Sigmoid colon (tissue), 4 donors: ENCODE results near the gene HLA-DQA1.

Source experiments
- CTCF ChIP-seq, 4 experiments: fragments of 450-650 bp in 3 of 4; fragments of 200-600 bp in 1 of 4; IDR thresholded peaks; one replicate each; pipeline ENCODE4 v1.5.1; 2016 to 2019; ENCODE audit warnings: antibody characterized with exemption in 4 of 4, mild to moderate bottlenecking in 3 of 4, moderate library complexity in 2 of 4
- EP300 ChIP-seq, 4 donors: sonication (generic); formaldehyde crosslinking; IDR thresholded peaks; one replicate each; pipeline ENCODE4 v1.6.1; 2017; ENCODE audit warnings: antibody characterized with exemption in 4 of 4
- POLR2A ChIP-seq, 2 donors: fragments of 450-650 bp; IDR thresholded peaks; one replicate each; pipeline ENCODE4 v1.6.1; 2016; ENCODE audit warnings: antibody characterized with exemption in 2 of 2, mild to moderate bottlenecking in 2 of 2, moderate library complexity in 2 of 2

- TF ChIP-seq POLR2A (IDR thresholded peaks at IDR 0.05) (no peak), EP300 (IDR thresholded peaks at IDR 0.05) (no peak), CTCF (IDR thresholded peaks at IDR 0.05) (no peak)
These were observed 27.7 kb downstream of the HLA-DQA1 start for GRCh38 chr6:32664827-32665362.
